Gastrocnemius medialis (tissue), 4 donors: Measurements from ENCODE around the gene OTOG. TPM values are rescaled to one million over a fixed set of nuclear protein-coding genes. Genes with fewer than 3 reads are reported as not detected.
A peak's percentile ranks its signal among the peaks of the same experiment; 100 is the strongest.

ENCODE experiments used
- ATAC-seq, 2 donors: fragments of 150-250 bp; one replicate each; pipeline ENCODE4 v1.9.1; 2016
- DNase-seq, 2 donors: peaks; one replicate each; pipeline ENCODE4 v3.0.0-alpha.2; 2019
- H3K27ac ChIP-seq, 4 donors: fragments of 200-600 bp; sonication (generic); 1 replicate in 1 of 4; 2 replicates in 3 of 4; pipeline ENCODE4 v1.5.1; 2016 to 2018; ENCODE audit warnings: mild to moderate bottlenecking in 2 of 4, moderate library complexity in 1 of 4
- H3K27me3 ChIP-seq, 3 donors: fragments of 200-600 bp; sonication (generic) in 2 of 3; 1 replicate in 1 of 3; 2 replicates in 2 of 3; pipeline versions ENCODE4 v1.5.1 to v1.6.0; 2016 to 2019; ENCODE audit warnings: mild to moderate bottlenecking in 1 of 3, moderate library complexity in 1 of 3
- H3K36me3 ChIP-seq, 2 donors: fragments of 200-600 bp; sonication (generic) in 1 of 2; one replicate each; pipeline ENCODE4 v1.5.1; 2017 to 2018
- H3K4me1 ChIP-seq, 2 donors: fragments of 200-600 bp; sonication (generic) in 1 of 2; one replicate each; pipeline ENCODE4 v1.5.1; 2016 to 2017; ENCODE audit warnings: mild to moderate bottlenecking in 2 of 2
- H3K4me3 ChIP-seq, 4 donors: fragments of 200-600 bp; sonication (generic) in 3 of 4; 1 replicate in 1 of 4; 2 replicates in 3 of 4; pipeline ENCODE4 v1.5.1; 2016 to 2019; ENCODE audit warnings: mild to moderate bottlenecking in 2 of 4
- H3K9me3 ChIP-seq, 3 donors: fragments of 200-600 bp; sonication (generic) in 2 of 3; 1 replicate in 1 of 3; 2 replicates in 2 of 3; pipeline ENCODE4 v1.5.1; 2016 to 2019
- POLR2A ChIP-seq, 2 donors: fragments of 450-650 bp; IDR thresholded peaks; one replicate each; pipeline ENCODE4 v1.6.1; 2017; ENCODE audit warnings: antibody characterized with exemption in 2 of 2, mild to moderate bottlenecking in 2 of 2, moderate library complexity in 2 of 2
- in situ Hi-C, 4 donors: fragments of 200-750 bp; cut with MboI; loops; one replicate each; pipeline versions ENCODE4 v1.15.0 to v1.8.0; 2017; ENCODE audit warnings: low sequenced_read_pairs in 4 of 4
- intact Hi-C: fragments of 100-400 bp; cut with DNase I; formaldehyde crosslinking; loops from one replicate; pipeline ENCODE4 v1.15.1; 2023; ENCODE audit warnings: low total_unique reads
- total RNA-seq, 4 donors: library from RNA; depleted of rRNA; stranded (reverse); fragments of >200 nt; gene quantifications; one replicate each; pipeline versions ENCODE4 v1.1.0 to v1.2.3, GENCODE V29; 2016
- TF ChIP-seq, protein P1 (sequence below), 5 experiments: fragments of 450-650 bp in 3 of 5; fragments of 200-600 bp in 2 of 5; sonication (generic) in 2 of 5; IDR thresholded peaks in 4 of 5; conservative IDR thresholded peaks in 1 of 5; 1 replicate in 4 of 5; 2 replicates in 1 of 5; pipeline ENCODE4 v1.5.1; 2016 to 2019; ENCODE audit warnings: antibody characterized with exemption in 5 of 5, mild to moderate bottlenecking in 3 of 5, moderate library complexity in 3 of 5

OTOG gene
- total RNA-seq, 4 donors from 2014 or later = not detected

DNA sequence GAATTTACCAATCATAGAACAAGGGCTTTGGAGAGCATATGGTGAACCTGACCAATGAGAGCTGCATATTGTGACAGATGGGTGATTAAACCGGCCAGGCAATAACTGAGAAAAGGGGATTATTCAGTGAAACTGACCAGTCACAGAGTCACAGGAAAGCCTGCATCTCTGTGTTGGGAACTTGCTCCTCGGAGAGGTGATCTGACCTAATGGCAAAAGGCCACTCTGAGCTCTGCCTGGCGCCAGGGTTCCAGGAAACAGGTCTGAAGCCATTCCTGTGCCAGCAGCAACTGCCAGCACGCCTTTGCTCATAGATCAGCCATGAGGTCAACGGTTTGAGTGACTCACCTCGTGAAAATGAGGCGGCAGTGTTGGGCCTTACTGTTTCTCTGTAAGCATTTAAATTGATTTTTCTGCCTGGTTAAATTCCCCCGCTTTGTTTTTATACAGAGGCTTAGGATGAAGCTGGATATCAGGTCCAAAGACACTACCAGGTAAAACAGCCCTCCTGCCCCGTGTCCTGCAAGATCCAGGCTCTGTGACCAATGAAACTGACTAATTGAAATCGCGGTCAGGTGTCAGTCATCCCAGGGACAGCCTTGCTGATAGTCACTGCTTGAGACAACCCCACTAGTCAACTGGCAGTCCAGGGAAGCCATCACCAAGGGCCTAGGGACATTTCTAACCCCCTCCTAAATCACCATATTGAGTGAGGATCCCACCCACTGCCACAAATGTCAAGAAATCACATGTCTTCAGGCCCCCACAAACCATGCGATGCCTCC is 136.5 kb downstream of the OTOG start:
- H3K36me3 ChIP-seq = no peaks in the 10 kb centered on the region

DNA sequence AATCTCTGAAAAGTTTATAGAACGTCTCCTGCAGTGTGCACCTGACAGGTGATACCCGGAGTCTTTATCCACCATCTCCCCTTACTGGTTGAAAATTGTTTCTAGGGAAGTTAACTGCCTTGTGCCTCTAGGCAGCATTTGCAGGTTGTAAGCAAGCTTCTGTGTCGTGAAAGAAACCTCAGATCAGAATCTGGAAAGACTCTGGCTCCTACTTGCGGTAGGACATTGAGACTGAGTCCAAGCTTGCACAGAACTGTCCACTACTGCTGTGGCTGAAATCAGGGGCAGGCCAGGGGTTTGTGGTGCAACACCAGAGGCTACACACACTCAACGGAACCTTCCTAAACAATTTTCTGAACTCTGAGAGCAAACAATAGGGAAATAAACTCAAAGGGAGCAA is 137.5 kb downstream of the OTOG start:
- H3K27me3 ChIP-seq = no peaks in the 10 kb centered on the region
- no peak overlapping the region for H3K4me3 ChIP-seq
- TF ChIP-seq, protein P1, sequence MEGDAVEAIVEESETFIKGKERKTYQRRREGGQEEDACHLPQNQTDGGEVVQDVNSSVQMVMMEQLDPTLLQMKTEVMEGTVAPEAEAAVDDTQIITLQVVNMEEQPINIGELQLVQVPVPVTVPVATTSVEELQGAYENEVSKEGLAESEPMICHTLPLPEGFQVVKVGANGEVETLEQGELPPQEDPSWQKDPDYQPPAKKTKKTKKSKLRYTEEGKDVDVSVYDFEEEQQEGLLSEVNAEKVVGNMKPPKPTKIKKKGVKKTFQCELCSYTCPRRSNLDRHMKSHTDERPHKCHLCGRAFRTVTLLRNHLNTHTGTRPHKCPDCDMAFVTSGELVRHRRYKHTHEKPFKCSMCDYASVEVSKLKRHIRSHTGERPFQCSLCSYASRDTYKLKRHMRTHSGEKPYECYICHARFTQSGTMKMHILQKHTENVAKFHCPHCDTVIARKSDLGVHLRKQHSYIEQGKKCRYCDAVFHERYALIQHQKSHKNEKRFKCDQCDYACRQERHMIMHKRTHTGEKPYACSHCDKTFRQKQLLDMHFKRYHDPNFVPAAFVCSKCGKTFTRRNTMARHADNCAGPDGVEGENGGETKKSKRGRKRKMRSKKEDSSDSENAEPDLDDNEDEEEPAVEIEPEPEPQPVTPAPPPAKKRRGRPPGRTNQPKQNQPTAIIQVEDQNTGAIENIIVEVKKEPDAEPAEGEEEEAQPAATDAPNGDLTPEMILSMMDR (IDR thresholded peaks at IDR 0.05 in 4 of 5, conservative IDR thresholded peaks at IDR 0.05 in 1 of 5) = no peak
- TF ChIP-seq POLR2A (IDR thresholded peaks at IDR 0.05) = no peak
- H3K4me1 ChIP-seq = peaks cover 57 to 65% of the 10 kb centered on the region in 2 donors
- H3K36me3 ChIP-seq = no peaks in the 10 kb centered on the region
- intact Hi-C loops = loop anchor here (1.0 to 10.0 kb wide), 2 partner anchors 30 to 300 kb away; partner anchors contain the start of gene KCNJ11
- H3K27ac ChIP-seq = peak overlapping the region; percentile 80 to 87 (median 82)
- DNase-seq (no peak), ATAC-seq (no peak)
- in situ Hi-C loops = loop anchor here in 1 of 4 donors (25.0 kb wide), 1 partner anchor 297 kb away; the partner anchor contains the start of gene KCNJ11
- no peaks in the 10 kb centered on the region for H3K9me3 ChIP-seq

More for the DNA sequence above, 136.5 kb downstream of the OTOG start:
- in situ Hi-C loops (loop anchor here in 1 of 4 donors (25.0 kb wide), 1 partner anchor 296 kb away; the partner anchor contains the start of gene KCNJ11), intact Hi-C loops (loop anchor here (1.0 to 10.0 kb wide), 3 partner anchors 31 to 299 kb away; partner anchors contain the start of gene KCNJ11)
- DNase-seq = peak; percentile 58 to 87
- no peaks in the 10 kb centered on the region for H3K9me3 ChIP-seq
- peak overlapping the region; percentile 80 to 87 (median 82) for H3K27ac ChIP-seq
- ATAC-seq = peak; percentile 69 to 71
- no peaks in the 10 kb centered on the region for H3K27me3 ChIP-seq
- H3K4me1 ChIP-seq = peaks cover 56 to 61% of the 10 kb centered on the region in 2 donors
- TF ChIP-seq, protein P1 (IDR thresholded peaks at IDR 0.05 in 4 of 5, conservative IDR thresholded peaks at IDR 0.05 in 1 of 5) = no peak
- TF ChIP-seq POLR2A (IDR thresholded peaks at IDR 0.05) = peak in 1 of 2 donors; percentile 26
- H3K4me3 ChIP-seq = no peak overlapping the region

DNA sequence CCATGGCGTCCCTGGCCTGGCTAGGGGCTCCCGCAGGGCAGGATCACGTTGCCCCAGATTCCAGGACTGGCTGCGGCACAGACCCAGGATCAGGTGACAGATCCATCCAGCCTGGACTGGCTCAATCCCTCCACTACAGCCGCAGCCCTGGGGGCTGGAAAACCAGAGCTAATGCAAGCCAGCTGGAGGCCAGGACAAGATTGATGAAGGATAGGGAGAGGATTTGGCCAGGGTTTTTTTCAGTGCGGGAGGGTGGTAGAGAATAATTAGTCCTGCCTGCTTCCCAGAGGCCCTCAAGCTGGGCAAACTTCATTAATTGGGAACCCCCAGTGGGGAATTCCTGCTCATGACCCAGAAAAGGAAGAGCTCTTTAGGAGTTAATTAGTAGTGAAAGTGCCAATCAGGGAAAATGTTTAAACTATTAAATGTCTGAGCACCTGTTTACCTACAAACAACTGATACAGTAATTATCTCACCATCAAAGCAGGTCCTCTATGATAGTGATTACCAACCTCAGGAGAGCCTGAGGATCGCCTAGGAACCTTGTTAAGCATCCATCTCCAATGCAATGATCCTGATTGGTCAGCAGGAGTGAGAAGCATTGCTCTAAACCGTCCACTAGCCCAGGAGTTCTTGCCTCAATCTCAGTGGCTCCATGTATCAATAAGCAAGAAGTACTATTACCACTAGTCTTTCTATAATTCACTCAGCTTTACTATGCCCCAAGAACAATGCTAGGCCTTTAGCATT is 139.3 kb downstream of the OTOG start:
- TF ChIP-seq, protein P1 (IDR thresholded peaks at IDR 0.05 in 4 of 5, conservative IDR thresholded peaks at IDR 0.05 in 1 of 5) = no peak
- TF ChIP-seq POLR2A (IDR thresholded peaks at IDR 0.05) = no peak
- H3K27me3 ChIP-seq = no peaks in the 10 kb centered on the region
- no peaks in the 10 kb centered on the region for H3K9me3 ChIP-seq
- H3K4me3 ChIP-seq = no peak overlapping the region
- peak; percentile 31 to 50 for ATAC-seq
- in situ Hi-C loops = loop anchor here in 1 of 4 donors (25.0 kb wide), 1 partner anchor 299 kb away; the partner anchor contains the start of gene KCNJ11
- H3K4me1 ChIP-seq = peaks cover 57 to 67% of the 10 kb centered on the region in 2 donors
- H3K36me3 ChIP-seq = no peaks in the 10 kb centered on the region
- peak in 1 of 2 donors; percentile 78 for DNase-seq
- peak overlapping the region; percentile 80 to 87 (median 82) for H3K27ac ChIP-seq
- intact Hi-C loops = loop anchor here (5.0 to 10.0 kb wide), 2 partner anchors 156 to 302 kb away; partner anchors contain the start of gene KCNJ11

DNA sequence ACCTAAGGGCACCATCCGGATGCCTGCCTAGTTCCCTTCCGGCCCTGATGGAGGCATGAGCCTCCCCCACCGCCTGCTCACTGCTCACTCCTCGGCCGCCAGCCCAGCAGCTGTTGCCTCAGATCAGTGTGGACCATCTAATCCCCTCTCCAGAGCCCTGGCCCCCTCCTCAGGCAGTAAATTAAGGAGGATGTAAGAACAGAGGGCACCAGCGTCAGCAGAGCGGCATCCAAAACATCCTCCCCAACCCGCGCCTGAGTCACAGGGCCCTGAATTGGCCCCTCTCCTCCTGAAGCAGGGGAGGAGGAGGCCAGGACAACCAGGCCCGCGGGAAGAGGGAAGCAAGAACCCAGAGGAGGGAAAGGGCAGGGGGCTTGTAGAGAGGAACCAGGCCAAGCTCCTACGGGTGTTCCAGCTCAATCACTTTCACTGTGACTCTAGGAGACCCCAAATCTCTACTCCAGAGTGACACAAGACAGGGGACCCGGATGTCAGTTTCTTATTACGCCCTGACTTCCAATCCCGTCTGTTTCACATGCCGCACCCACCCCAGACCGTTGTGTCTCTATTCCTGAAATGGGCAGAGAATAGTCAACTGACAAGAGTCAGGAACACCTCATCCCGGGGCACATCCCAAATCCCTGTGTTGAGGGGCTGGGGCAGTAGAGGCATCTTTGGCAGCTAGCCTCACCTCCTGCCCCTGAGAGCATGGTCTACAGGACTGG is 141.0 kb downstream of the OTOG start:
- no peaks in the 10 kb centered on the region for H3K36me3 ChIP-seq
- no peaks in the 10 kb centered on the region for H3K9me3 ChIP-seq
- intact Hi-C loops (loop anchor here (1.0 to 10.0 kb wide), 4 partner anchors 11 to 303 kb away; partner anchors contain the start of gene KCNJ11), in situ Hi-C loops (loop anchor here in 1 of 4 donors (25.0 kb wide), 1 partner anchor 301 kb away; the partner anchor contains the start of gene KCNJ11)
- H3K27me3 ChIP-seq = no peaks in the 10 kb centered on the region
- peaks cover 59 to 69% of the 10 kb centered on the region in 2 donors for H3K4me1 ChIP-seq
- no peak overlapping the region for H3K4me3 ChIP-seq
- DNase-seq (peak; percentile 80 to 95), ATAC-seq (peak; percentile 67 to 80)
- peak overlapping the region; percentile 80 to 87 (median 82) for H3K27ac ChIP-seq
- TF ChIP-seq POLR2A (IDR thresholded peaks at IDR 0.05) = peak; percentile 26 to 33
- TF ChIP-seq, protein P1 (IDR thresholded peaks at IDR 0.05 in 4 of 5, conservative IDR thresholded peaks at IDR 0.05 in 1 of 5) = no peak
